GM19455 (cell line): Measurements from ENCODE around the gene SSBP2.
"Not testable (repeated sequence)": the region's sequence is repeated elsewhere in the genome, so short reads cannot be mapped to it uniquely, and the experiment has no call there.

ENCODE experiments used
- ATAC-seq: cut with Tn5 transposase; IDR thresholded peaks from one replicate; pipeline ENCODE4 v1.9.1; 2021; ENCODE audit not compliant: unreplicated experiment

The SSBP2 gene

DNA sequence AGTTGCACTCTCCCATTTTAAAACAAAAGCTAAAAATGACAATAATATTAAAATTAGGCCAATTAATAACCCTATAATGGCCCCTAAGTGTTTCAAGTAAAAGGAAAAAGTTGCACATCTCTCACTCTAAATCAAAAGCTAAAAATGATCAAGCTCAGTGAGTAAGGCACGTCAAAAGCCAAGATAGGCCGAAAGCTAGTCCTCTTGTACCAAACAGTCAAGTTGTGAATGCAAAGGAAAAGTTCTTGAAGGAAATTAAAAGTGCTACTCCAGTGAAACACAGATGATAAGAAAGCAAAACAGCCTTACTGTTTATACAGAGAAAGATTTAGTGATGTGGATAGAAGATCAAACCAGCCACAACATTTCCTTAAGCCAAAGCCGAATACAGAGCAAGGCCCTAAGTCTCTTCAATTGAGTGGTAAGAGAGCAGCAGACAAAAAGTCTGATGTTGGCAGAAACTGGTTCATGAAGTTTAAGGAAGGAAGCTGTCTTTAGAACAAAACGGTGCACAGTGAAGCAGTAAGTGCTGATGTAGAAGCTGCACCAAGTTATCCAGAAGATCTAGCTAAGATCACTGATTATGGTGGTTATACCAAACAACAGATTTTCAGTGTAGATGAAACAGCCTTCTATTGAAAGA lies 212.9 kb downstream of the SSBP2 start:
- no peak for ATAC-seq

DNA sequence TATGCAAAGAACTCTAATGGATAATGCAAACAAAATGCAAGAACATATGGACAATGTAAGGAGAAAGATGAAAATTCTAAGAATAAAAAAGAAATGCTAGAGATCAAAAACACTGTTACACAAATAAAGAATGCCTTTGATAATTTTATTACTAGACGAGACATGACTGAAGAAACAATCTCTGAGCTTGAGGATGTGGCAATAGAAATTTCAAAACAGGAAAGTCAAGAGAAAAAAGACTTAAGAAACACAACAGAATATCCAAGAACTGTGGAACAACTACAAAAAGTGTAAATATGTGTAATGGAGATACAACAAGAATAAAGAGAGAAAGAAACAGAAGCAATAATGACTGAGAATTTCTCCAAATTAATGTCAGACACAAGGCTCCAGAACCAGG lies 216.5 kb downstream of the SSBP2 start:
- no peak for ATAC-seq

DNA sequence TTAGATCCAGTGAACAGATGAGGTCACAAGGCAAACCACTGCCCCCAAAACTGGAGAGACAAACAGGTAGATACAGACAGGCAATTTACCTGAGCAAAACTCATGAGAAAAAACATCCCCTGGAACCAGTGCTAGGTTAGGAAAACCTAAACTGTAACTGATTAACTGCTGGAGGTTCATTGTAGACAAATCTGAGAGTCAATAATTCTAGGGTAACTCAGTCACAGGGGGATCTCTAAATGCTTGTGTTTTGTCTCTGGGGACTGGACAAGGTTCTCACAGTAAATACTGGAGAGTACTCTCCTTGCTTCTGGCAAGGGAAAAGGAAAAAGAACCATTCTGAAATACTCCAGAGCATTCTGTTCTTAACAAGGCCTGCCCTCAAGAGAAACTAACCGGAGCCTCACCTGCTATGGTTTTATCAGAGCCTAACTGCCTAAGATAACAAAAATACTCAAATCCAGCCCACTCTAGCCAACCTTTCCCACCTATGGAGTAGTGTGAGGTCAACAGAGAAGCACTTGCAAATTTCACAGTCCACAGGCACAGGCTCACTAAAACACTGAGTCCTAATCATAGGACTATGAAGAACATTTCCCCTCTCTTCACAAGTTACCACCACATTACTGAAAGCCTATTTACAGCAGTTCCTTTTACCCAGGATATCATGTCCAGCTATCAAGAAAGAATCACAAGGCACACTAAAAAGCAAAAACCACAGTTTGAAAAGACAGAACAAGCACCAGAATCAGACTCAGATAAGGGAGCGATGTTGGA lies 217.1 kb downstream of the SSBP2 start:
- no peak for ATAC-seq

DNA sequence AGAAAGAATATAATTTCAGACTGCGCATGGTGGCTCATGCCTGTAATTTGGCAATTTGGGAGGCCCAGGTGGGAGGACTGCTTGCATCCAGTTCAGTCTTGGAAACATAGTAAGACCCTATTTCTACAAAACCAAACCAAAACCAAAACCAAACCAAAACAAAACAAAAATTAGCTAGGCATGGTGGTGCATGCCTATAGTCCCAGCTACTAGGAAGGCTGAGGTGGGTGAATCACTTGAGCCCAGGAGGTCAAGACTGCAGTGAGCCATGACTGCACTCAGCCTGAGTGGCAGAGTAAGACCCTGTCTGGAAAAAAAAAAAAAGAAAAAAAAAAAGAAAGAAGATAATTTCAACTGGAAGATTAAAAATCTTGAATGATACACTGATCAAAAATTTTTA lies 220.0 kb downstream of the SSBP2 start:
- ATAC-seq: no peak

DNA sequence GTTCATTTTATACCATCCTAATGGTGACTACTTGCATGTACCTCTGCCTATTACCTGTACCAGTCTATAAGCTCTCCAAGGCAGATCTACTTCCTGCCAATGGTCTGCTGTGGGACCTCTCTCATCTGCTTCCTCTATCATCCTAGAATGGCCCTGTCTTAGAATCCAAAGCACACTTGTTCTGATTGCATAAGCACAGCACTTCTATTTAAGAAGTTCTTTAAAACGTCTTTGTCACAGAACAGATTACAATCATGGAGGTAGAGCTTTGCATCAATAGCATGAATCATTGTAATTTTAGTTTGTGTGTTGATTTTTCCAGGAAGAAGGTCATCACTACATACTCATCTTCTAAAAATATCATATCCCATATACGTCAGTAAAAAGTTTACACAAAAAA lies 225.2 kb downstream of the SSBP2 start:
- no peak for ATAC-seq

DNA sequence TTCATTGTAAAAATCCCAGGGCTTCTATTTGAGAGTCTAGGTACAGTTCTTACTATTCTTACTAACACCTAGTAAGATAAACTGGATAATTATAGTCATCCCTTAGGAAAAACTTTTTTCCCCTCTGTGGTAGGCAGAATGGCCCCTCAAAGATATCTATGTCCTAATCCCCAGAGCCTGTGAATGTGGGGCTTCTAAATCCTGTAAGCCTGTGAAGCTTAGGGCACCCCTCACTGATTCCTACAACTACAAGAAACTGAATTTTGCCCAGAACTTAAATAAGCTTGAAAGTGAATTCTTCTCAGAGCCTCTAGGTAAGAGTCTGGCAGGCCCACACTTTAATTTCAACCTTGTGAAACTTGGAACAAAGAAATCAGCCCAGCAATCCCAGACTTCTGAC lies 226.9 kb downstream of the SSBP2 start:
- ATAC-seq: no peak

DNA sequence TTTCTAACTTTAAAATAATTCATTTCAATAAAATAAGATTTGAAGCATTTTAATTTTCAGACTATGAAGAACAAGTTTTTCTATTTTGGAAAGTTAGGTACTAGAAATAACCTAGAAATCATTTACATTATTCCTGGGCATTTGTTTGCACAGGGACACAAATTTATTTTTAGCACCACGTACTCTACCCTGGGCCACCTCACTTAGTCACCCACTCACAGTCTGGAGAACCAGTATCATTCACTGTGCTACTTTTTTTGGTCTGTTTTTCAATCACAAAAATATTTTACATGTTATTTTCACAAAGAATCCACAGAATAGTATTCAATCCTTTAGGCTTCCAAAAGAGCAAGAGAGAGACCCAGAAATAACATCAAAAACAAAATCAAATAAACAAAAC lies 228.3 kb downstream of the SSBP2 start:
- no peak for ATAC-seq

DNA sequence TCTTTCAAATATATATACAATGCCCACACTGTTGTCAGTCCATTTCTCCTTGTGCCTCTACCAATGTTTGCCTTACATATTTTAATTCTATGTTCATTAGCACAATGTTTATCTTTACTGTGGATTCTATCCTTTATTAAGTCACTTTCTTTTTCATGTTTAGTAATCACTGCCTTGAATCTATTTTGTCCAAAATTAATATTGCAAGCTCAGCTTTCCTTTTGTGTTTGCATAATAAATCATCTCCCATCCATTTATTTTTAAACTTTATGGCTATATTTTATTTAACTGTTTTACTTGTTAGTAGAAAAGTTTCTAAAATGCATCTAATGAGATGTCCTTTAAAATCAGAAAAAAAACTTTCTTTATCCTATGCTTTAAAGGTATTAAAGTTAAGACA lies 230.1 kb downstream of the SSBP2 start:
- no peak for ATAC-seq

DNA sequence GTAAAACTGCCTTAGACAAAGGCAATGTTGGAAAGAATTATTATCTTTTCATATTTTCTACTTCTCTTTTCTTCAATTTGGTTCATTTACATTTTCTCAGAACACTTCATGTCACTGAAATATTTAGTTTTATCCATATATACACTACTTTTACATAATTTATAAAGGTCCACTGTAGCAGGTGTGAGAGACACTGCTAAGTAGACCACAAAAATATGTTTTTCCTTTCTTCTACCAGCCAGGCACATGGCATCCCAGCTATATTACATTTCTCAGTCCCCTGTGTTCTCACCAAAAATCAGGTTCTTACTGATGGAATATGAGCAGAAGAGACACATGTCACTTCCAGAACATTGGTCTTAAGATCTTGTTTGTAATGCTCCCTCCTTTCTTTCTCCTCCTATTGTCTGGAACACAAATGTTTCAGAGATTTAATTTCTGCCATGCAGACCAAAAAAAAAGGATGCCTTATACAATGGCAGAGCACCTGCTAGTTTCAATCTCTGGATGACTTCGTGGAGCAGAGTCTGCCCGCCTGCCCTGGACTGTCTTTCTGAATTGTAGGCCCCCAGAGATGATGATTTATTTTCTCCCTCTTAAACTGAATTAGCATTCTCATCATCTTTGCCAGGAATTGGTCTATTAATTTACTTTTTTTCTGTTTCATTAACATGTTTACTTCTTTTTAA lies 231.5 kb downstream of the SSBP2 start:
- ATAC-seq: no peak

DNA sequence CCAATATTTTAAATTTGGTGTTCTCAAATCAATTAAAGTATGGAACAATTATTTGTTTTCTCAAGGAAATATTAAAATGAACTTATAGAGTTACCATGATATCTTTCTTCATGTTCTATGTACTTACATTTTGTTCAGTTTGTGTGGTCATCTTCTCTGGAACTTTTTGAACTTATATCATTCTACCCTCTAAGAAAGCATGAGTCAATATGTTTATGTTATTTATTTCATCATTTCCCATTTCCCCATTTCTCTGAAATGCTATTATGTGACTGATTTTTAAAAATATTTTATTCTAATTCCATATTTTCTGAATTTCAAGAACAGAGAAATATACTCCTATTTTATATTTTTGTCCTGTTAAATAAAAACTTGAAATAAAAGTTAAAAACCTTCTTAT lies 233.4 kb downstream of the SSBP2 start:
- no peak for ATAC-seq

DNA sequence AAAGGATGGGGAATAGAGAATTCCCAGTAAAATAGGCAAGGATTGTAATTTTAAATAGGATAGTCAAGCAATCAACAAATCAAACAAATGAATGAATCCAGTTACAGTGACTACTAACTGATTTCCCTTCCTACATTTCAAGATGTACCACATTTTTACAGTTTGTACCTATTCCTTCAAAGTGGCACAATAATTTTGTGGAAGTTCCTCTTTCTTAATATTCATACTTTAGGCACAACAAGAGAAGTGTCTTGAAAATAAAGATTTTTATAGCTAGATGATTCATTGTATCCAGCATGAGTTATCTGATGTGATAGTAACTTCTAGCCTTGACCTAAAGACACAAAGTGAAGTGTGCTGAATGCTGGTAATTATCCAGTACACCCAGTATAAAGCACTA lies 234.8 kb downstream of the SSBP2 start:
- no peak for ATAC-seq

DNA sequence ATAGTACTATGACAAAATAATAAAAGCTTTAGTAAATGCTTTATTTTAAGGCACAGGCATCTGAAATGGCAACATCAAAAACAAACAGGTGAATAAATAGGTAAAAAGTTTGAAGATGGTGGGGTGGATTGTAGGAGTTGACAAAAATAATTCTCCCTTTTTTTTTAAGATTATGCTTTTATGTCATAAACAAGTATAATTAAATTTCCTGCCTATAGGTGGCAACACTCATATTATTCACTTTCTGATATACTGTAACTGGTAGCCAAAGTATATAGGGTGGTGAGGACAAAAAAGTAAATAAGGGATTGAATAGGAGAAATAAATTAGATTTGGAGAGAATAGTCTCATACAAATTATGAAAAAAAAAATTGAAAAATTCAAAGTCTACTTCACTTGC lies 236.9 kb downstream of the SSBP2 start:
- ATAC-seq: no peak

DNA sequence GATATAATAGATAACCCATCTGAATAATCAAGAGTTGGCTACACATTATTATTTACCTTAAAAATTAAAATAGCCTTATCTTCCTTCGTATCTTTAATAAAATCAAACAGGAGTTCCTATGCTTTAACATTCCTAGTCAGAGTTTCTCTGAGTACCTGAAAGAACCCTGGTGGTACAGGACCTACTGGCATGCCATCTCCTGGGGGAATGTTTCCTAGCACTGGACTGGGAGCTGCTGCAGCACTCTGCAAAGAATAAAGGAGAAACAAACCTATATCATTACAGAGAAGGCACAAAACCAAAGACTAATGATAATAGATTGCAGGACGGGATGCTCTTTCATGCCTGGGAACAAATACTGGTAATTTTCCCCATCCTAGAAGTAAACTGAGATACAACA lies 237.4 kb downstream of the SSBP2 start:
- no peak for ATAC-seq

DNA sequence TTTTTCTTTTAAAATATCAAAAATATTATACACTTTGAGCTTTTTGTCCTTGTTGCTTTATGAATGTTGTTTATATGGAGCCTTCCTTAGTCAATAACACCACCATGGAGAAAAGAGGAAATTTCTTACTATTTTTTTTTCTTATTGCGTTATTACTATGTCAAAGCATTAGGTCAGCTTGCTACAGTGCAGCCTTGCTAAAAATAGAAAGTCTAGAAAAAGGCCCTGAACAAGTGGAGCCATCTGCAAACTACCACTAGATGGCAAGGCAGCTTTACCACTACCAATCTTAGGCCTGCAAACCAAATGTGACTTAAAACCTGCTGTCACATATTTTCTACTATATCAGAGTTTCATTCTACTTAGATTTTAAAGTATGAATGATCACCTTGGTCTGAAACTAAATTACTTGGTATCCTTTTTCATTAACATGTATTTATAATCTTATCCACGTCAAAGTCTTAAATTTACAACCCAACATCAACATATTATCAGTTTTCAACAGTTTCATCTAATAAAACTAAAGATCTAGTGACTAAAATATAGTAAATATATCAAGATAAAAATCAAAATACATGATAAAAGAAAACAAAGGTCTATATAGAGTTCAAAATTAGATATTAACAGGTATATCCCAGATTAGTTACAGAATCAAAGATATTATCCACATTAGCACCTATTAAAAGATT lies 243.9 kb downstream of the SSBP2 start:
- peak; percentile 100 for ATAC-seq

DNA sequence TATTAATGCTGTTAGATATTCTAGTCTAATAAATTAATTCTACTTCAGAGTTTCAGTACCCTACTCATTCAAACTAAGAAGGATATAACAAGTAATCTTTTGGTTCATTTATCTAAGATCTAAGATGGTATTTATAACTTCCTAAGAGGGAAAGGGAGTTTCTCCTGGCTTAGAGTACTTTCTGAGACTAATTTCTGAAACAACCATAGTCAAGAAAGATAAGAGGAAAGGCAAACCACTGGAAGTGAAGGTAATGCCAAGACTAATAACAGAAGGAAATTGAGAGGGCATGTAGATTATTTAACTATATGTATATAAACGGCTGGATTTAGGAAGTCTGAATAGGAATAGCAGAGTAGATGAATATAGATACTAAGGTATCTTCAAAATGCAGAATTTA lies 244.5 kb downstream of the SSBP2 start:
- ATAC-seq: no peak

DNA sequence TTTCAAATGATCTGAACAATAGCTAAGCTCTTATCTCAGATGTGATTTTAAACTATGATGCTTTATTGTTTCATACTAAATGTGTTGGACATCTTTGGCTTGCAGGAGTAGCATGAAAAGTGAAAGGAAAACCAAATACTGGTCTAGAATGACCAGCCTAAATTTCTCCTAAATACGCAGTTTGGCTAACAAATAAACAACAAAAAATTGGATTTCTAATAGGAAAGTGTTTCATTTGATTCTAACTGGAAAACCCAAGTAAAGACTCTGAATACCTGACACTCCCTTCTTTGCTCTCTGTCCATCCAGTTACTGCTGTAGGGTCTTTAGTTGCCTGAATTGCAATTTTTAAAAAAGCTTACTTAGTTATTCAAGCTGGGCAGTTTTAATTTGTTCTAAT lies 245.2 kb downstream of the SSBP2 start:
- ATAC-seq: no peak

DNA sequence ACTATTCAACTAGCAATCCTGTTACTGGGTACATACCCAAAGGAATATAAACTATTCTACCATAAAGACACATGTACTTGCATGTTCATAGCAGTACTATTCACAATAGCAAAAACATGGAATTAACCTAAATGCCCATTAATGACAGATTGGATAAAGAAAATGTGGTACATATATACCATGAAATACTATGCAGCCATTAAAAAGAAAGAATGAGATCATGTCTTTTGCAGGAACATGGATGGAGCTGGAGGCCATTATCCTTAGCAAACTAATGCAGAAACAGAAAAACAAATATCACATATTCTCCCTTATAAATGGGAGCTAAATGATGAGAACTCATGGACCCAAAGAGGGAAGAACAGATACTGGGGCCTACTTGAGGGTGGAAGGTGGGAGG lies 247.3 kb downstream of the SSBP2 start:
- ATAC-seq: not testable (repeated sequence)

DNA sequence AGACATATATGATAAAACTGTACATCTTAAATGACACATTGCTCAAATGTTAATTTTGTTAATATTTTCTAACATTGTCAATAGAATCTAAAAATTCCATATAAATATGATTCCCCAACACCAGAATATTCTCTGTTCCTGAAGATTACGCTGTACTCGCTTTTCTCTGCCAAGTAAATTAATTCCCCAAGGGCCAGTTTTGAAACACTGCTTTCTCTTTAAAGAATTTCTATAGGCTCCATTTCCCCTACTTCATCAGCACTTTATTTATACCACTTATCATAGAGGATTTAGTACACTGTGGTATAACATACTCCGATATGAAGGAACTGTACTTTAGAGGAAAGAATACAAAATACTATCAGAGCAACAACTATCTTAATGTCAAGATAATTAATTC lies 255.6 kb downstream of the SSBP2 start:
- no peak for ATAC-seq

DNA sequence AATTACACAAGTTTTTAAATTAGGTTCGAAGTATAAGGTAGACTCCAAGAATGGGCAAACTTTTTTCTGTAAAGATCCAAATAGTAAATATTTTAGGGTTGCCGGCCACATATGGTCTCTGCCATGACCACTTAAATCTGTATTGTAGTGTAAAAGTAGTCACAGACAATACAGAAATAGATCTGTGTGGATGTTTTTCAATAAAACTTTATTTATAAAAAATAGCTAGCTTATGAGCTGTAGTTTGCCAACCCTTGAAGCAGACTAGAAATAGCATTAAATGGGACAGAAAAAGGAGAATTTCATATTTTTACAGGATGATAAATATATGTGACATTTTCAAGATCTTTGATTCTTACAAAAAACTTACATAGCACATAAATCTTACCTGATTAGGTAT lies 262.0 kb downstream of the SSBP2 start:
- no peak for ATAC-seq

DNA sequence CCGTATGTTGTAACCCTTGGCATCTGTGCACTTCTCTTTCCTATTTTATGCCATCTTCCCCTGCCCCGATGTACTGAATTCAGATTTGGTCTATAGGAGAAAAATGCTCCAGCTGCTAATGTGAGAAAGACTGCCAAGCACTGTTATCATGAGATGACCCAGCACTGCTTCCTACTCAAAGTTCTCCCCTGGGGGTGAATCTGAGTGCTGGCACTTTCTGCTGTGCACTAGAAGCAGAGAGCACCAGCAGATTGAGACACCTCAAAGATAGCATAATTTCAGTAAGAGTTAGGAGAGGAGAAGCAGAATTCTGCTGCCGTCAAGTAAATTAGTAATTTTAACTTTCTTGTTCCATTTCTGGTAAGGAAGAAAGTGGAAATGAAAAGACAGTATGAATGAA lies 264.2 kb downstream of the SSBP2 start:
- no peak for ATAC-seq

DNA sequence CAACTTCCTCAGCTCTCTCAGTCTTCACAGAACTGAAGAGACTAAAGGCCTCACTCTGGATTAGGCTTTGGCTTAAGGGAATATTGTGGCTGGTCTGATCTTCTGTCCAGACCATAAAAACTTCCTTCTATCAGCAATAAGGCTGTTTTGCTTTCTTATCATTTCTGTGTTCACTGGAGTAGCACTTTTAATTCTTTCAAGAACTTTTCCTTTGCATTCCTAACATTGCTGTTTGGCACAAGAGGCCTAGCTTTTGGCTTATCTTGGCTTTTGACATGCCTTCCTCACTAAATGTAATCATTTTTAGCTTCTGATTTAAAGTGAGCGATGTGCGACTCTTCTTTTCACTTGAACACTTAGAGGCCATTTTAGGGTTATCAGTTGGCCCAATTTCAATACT lies 268.3 kb downstream of the SSBP2 start:
- no peak for ATAC-seq

DNA sequence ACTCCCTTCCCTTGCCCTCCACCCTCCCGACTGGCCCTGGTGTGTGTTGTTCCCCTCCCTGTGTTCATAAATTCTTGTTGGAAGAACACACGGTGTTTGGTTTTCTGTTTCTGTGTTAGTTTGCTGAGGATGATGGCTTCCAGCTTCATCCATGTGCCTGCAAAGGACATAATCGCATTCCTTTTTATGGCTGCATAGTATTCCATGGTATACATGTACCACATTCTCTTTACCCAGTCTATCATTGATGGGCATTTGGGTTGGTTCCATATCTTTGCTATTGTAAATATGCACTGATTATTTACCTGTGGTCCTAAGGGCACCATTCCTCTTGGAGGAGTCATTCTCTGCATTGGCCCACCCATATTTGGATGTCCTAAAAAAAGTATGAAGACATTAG lies 277.5 kb downstream of the SSBP2 start:
- ATAC-seq: not testable (repeated sequence)
